Thyroid gland (tissue), 4 donors: Measurements from ENCODE around the gene NPAS4. TPM values are rescaled to one million over a fixed set of nuclear protein-coding genes. Genes with fewer than 3 reads are reported as not detected.

Source experiments
- DNase-seq, 2 donors: peaks; one replicate each; pipeline ENCODE4 v3.0.0-alpha.2; 2019
- H3K27ac ChIP-seq, 3 donors: fragments of 200-600 bp; sonication (generic); 1 replicate in 2 of 3; 2 replicates in 1 of 3; pipeline ENCODE4 v1.5.1; 2016 to 2019; ENCODE audit warnings: mild to moderate bottlenecking in 1 of 3, moderate library complexity in 1 of 3
- H3K27me3 ChIP-seq: fragments of 200-600 bp; sonication (generic); one replicate; pipeline ENCODE4 v1.5.1; 2019
- H3K36me3 ChIP-seq, 2 donors: fragments of 200-600 bp; sonication (generic); one replicate each; pipeline ENCODE4 v1.5.1; 2016 to 2019
- H3K4me1 ChIP-seq, 2 donors: fragments of 200-600 bp; sonication (generic); one replicate each; pipeline ENCODE4 v1.5.1; 2017 to 2019
- H3K4me3 ChIP-seq, 3 donors: fragments of 200-600 bp; sonication (generic); replicated peaks in 1 of 3; 1 replicate in 2 of 3; 2 replicates in 1 of 3; pipeline ENCODE4 v1.5.1; 2016; ENCODE audit warnings: mild to moderate bottlenecking in 1 of 3
- H3K9me3 ChIP-seq: fragments of 200-600 bp; sonication (generic); one replicate; pipeline ENCODE4 v1.5.1; 2017
- POLR2A ChIP-seq, 2 donors: fragments of 450-650 bp; IDR thresholded peaks; one replicate each; pipeline ENCODE4 v1.6.1; 2017; ENCODE audit warnings: antibody characterized with exemption in 2 of 2, mild to moderate bottlenecking in 2 of 2, moderate library complexity in 1 of 2
- WGBS, 2 donors: methylation state at CpG; one replicate each; pipeline ENCODE4 v1.1.5; 2017; 5-methylcytosine and 5-hydroxymethylcytosine counted together
- intact Hi-C: fragments of 100-400 bp; cut with DNase I; formaldehyde crosslinking; loops from one replicate; pipeline ENCODE4 v1.15.1; 2023
- total RNA-seq, 4 donors: library from RNA; depleted of rRNA; stranded (reverse); fragments of >200 nt; gene quantifications; one replicate each; pipeline ENCODE4 v1.2.3, GENCODE V29; 2016
- TF ChIP-seq, protein P1 (sequence below), 6 experiments: fragments of 200-600 bp in 3 of 6; fragments of 450-650 bp in 3 of 6; sonication (generic) in 3 of 6; IDR thresholded peaks; one replicate each; pipeline ENCODE4 v1.5.1; 2016 to 2019; ENCODE audit warnings: antibody characterized with exemption in 6 of 6, mild to moderate bottlenecking in 2 of 6, inconsistent platforms in 1 of 6, moderate library complexity in 1 of 6

NPAS4 gene
- total RNA-seq, 4 donors from 2014 or later, result not detected

DNA sequence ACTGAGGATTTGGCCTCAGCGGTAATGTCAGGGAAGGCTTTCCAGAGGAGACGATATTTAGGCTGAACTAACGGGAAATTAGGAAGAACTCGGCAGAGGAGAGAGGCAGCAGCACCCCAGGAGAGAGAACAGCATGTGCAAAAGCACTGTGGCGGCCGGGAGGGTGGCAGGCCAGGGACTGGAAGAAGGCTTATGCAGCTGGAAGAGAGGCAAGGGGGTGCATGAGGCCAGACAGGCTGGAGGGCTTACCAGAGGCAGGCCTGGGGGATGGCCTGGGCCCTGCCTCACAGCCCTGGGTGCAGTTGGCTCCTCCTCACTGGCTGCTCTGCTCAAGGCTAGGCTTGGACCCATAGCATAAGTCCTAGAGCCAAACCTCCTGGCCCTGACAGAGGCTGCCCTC, 7.7 kb upstream of the NPAS4 start:
- Histone ChIP-seq H3K27ac (no peak overlapping the region), H3K9me3 (no peaks in the 10 kb centered on the region), H3K36me3 (no peaks in the 10 kb centered on the region), H3K27me3 (no peaks in the 10 kb centered on the region), H3K4me3 (no peak overlapping the region), H3K4me1 (peaks cover 0 to 8% of the 10 kb centered on the region in 2 donors)
- DNase-seq, result no peak
- intact Hi-C loops, result no loop called here
- TF ChIP-seq, protein P1, sequence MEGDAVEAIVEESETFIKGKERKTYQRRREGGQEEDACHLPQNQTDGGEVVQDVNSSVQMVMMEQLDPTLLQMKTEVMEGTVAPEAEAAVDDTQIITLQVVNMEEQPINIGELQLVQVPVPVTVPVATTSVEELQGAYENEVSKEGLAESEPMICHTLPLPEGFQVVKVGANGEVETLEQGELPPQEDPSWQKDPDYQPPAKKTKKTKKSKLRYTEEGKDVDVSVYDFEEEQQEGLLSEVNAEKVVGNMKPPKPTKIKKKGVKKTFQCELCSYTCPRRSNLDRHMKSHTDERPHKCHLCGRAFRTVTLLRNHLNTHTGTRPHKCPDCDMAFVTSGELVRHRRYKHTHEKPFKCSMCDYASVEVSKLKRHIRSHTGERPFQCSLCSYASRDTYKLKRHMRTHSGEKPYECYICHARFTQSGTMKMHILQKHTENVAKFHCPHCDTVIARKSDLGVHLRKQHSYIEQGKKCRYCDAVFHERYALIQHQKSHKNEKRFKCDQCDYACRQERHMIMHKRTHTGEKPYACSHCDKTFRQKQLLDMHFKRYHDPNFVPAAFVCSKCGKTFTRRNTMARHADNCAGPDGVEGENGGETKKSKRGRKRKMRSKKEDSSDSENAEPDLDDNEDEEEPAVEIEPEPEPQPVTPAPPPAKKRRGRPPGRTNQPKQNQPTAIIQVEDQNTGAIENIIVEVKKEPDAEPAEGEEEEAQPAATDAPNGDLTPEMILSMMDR (IDR thresholded peaks at IDR 0.05), result no peak
- TF ChIP-seq POLR2A (IDR thresholded peaks at IDR 0.05), result no peak
- 77 to 79% methylated on average over 6 of the region's 6 CpGs for WGBS, 2 donors

DNA sequence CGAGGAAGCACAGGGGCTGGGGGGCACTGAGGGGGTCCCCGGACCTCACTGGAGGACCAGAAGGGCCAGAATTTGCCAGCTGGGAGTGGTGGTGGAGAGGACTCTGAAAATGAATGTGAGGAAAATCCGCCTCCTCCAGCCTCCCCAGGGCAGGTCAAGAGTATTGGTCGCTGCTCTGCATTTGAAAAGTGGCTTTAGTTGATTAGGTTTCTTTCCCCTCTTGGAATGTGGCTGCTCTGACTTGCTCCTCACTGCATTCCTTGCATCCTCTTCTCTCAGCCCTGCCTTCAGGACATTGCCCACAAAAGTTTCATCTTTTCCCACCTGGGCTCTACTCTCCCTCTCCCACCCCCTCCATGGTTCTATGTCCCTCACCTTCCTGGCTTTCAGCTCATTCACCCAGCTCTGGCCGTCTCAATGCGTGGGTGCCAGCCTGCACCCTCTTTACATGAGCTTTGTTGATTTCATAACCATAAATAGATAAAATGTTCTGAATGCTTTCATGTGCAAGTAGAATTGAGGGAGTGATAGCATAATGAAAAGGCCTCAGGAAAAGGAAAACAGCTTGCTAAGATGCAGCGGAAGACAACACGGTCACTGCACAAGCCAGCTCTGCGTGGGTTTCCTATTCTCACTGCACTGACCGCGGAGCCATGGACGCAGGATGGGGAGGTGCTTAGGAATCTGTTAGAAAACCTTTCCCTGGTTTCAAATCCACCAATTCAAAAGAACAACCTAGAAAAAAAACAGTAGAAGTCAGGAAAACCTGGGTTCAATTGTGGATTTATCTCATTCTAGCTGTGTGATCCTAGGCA, 6.5 kb upstream of the NPAS4 start:
- no peaks in the 10 kb centered on the region for H3K36me3 ChIP-seq
- H3K27ac ChIP-seq, result no peak overlapping the region
- no peak for TF ChIP-seq POLR2A (IDR thresholded peaks at IDR 0.05)
- TF ChIP-seq, protein P1 (IDR thresholded peaks at IDR 0.05), result no peak
- H3K4me3 ChIP-seq, result no peak overlapping the region
- H3K27me3 ChIP-seq, result no peaks in the 10 kb centered on the region
- intact Hi-C loops, result no loop called here
- peaks cover 0 to 15% of the 10 kb centered on the region in 2 donors for H3K4me1 ChIP-seq
- DNase-seq, result no peak
- WGBS, 2 donors, result 48 to 51% methylated on average over 12 of the region's 12 CpGs
- H3K9me3 ChIP-seq, result no peaks in the 10 kb centered on the region

DNA sequence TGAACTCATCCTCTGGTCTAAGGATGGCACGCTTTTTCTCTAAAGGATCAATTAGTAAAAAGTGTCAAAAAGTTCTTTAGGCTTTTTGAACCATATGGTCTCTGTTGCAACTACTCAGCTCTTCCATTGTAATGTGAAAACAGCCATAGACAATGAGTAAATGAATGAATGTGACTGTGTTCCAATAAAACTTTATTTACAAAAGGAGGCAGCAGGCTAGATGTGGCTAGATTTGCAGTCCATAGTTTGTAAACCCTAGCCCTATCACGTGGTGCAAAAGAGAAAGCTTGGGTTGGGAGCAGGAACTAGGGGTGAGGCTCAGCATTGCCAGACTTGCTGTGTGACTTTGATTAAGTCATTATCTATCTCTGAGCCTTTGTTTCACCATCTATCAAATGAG, 5.4 kb upstream of the NPAS4 start:
- H3K27ac ChIP-seq, result no peak overlapping the region
- WGBS, 2 donors, result 43 to 53% methylated on average over 2 of the region's 2 CpGs
- no peak overlapping the region for H3K4me3 ChIP-seq
- TF ChIP-seq POLR2A (IDR thresholded peaks at IDR 0.05), result no peak
- TF ChIP-seq, protein P1 (IDR thresholded peaks at IDR 0.05), result no peak
- intact Hi-C loops, result no loop called here
- H3K27me3 ChIP-seq, result no peaks in the 10 kb centered on the region
- no peaks in the 10 kb centered on the region for H3K9me3 ChIP-seq
- no peak for DNase-seq
- no peaks in the 10 kb centered on the region for H3K36me3 ChIP-seq
- peaks cover 0 to 21% of the 10 kb centered on the region in 2 donors for H3K4me1 ChIP-seq

DNA sequence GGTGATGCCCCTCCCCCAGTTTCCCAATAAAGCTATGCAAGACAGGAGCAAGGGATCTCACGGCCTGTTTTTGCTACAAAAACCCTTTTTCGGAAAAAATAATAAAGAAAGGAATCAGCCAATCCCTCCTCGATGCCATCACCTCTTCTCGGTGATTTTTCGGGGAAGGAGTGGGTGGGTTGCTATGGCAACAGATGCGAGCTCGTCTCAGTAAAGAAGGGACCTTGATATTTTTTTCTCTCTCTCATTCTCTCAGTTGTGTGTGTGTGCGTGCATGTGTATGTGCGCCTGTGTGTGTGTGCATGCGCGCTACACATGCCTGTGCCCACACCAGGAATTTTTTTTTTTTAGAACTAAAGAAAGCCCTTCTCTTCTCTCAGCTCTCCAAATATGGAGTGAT, 3.8 kb upstream of the NPAS4 start:
- H3K4me1 ChIP-seq, result peaks cover 0 to 29% of the 10 kb centered on the region in 2 donors
- intact Hi-C loops, result no loop called here
- no peaks in the 10 kb centered on the region for H3K27me3 ChIP-seq

More for the DNA sequence above, 3.8 kb upstream of the NPAS4 start:
- TF ChIP-seq POLR2A (IDR thresholded peaks at IDR 0.05), result no peak
- TF ChIP-seq, protein P1 (IDR thresholded peaks at IDR 0.05), result no peak
- no peak for DNase-seq
- WGBS, 2 donors, result 65% methylated on average over 11 of the region's 11 CpGs
- H3K4me3 ChIP-seq, result no peak overlapping the region
- H3K27ac ChIP-seq, result no peak overlapping the region
- H3K36me3 ChIP-seq, result no peaks in the 10 kb centered on the region
- H3K9me3 ChIP-seq, result no peaks in the 10 kb centered on the region
